ENCODE data around the gene ZP1. TPM values are rescaled to one million over a fixed set of nuclear protein-coding genes. Genes with fewer than 3 reads are reported as not detected.

ZP1 gene
- polyA plus RNA-seq, 1 experiment: 0.36 TPM

GRCh38 chr11:60887556-60887955 lies 20.2 kb downstream of the ZP1 start:
- H3K27me3 ChIP-seq (ENCODE audit: control insufficient read depth, insufficient read depth, low read length): no peaks in the 10 kb centered on the region
- TF ChIP-seq, protein P1, sequence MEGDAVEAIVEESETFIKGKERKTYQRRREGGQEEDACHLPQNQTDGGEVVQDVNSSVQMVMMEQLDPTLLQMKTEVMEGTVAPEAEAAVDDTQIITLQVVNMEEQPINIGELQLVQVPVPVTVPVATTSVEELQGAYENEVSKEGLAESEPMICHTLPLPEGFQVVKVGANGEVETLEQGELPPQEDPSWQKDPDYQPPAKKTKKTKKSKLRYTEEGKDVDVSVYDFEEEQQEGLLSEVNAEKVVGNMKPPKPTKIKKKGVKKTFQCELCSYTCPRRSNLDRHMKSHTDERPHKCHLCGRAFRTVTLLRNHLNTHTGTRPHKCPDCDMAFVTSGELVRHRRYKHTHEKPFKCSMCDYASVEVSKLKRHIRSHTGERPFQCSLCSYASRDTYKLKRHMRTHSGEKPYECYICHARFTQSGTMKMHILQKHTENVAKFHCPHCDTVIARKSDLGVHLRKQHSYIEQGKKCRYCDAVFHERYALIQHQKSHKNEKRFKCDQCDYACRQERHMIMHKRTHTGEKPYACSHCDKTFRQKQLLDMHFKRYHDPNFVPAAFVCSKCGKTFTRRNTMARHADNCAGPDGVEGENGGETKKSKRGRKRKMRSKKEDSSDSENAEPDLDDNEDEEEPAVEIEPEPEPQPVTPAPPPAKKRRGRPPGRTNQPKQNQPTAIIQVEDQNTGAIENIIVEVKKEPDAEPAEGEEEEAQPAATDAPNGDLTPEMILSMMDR (IDR thresholded peaks at IDR 0.05; ENCODE audit: insufficient read depth, low read depth, low read length): peak; percentile 72
- ChIA-PET CTCF (interaction anchor here (0.6 to 28.4 kb wide), 15 partner anchors 9 to 286 kb away, joined by 3 to 716 read pairs (median 9); partner anchors contain the start of genes CCDC86 and ZP1), POLR2A (no interaction called here)
- no peak overlapping the region for H3K4me3 ChIP-seq (ENCODE audit: low read depth, low read length)
- no peak for DNase-seq (ENCODE audit: low read depth)
- H3K36me3 ChIP-seq (ENCODE audit: control insufficient read depth, insufficient read depth, low read length): peaks cover 3% of the 10 kb centered on the region; the same call in 1 of the 2 replicates

GRCh38 chr11:60889869-60890311 lies 22.5 kb downstream of the ZP1 start:
- TF ChIP-seq, protein P1 (IDR thresholded peaks at IDR 0.05; ENCODE audit: insufficient read depth, low read depth, low read length): no peak
- no peaks in the 10 kb centered on the region for H3K27me3 ChIP-seq (ENCODE audit: control insufficient read depth, insufficient read depth, low read length)
- H3K36me3 ChIP-seq (ENCODE audit: control insufficient read depth, insufficient read depth, low read length): peaks cover 6% of the 10 kb centered on the region
- POLR2A ChIA-PET: no interaction called here
- H3K4me3 ChIP-seq (ENCODE audit: low read depth, low read length): no peak overlapping the region
- no peak for DNase-seq (ENCODE audit: low read depth)
- CTCF ChIA-PET: interaction anchor here (0.9 to 28.4 kb wide), 4 partner anchors 10 to 115 kb away, joined by 3 to 716 read pairs (median 30); partner anchors contain the start of gene CCDC86

DNA sequence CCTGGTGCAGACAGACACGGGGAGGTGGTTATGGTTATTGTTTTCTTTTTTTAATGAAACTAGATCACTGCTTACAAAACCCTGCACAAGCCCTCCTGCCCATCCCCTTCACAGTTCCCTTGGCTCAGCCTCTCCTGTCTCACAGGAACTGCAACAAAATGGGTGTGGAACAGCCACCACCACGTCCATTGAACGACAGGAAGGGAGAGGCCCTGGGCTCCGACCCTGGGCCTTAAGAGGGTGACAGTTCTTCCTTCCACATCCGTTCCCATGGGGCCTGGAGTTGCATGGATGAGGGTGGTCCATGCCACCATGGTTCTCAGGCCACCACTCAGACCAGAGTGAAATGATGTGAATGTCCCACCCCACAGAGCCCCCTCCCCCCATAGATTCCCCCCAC lies 23.4 kb downstream of the ZP1 start:
- TF ChIP-seq, protein P1 (IDR thresholded peaks at IDR 0.05; ENCODE audit: insufficient read depth, low read depth, low read length): no peak
- DNase-seq (ENCODE audit: low read depth): no peak
- H3K36me3 ChIP-seq (ENCODE audit: control insufficient read depth, insufficient read depth, low read length): peaks cover 6% of the 10 kb centered on the region
- H3K27me3 ChIP-seq (ENCODE audit: control insufficient read depth, insufficient read depth, low read length): no peaks in the 10 kb centered on the region
- H3K4me3 ChIP-seq (ENCODE audit: low read depth, low read length): no peak overlapping the region
- CTCF ChIA-PET: interaction anchor here (3.8 to 28.4 kb wide), 2 partner anchors 12 to 58 kb away, joined by 26 to 716 read pairs; partner anchors contain the start of gene CCDC86
- POLR2A ChIA-PET: no interaction called here

GRCh38 chr11:60891103-60891741 lies 23.9 kb downstream of the ZP1 start:
- POLR2A ChIA-PET: no interaction called here
- TF ChIP-seq, protein P1 (IDR thresholded peaks at IDR 0.05; ENCODE audit: insufficient read depth, low read depth, low read length): no peak
- Histone ChIP-seq H3K36me3 (ENCODE audit: control insufficient read depth, insufficient read depth, low read length) (peaks cover 7% of the 10 kb centered on the region), H3K4me3 (ENCODE audit: low read depth, low read length) (no peak overlapping the region), H3K27me3 (ENCODE audit: control insufficient read depth, insufficient read depth, low read length) (no peaks in the 10 kb centered on the region)
- CTCF ChIA-PET: interaction anchor here (1.0 to 28.4 kb wide), 4 partner anchors 9 to 116 kb away, joined by 3 to 716 read pairs (median 3); partner anchors contain the start of gene CCDC86
- no peak for DNase-seq (ENCODE audit: low read depth)

GRCh38 chr11:60895687-60896086 lies 28.3 kb downstream of the ZP1 start:
- TF ChIP-seq, protein P1 (IDR thresholded peaks at IDR 0.05; ENCODE audit: insufficient read depth, low read depth, low read length): no peak
- DNase-seq (ENCODE audit: low read depth): no peak
- POLR2A ChIA-PET: no interaction called here
- Histone ChIP-seq H3K4me3 (ENCODE audit: low read depth, low read length) (no peak overlapping the region), H3K27me3 (ENCODE audit: control insufficient read depth, insufficient read depth, low read length) (no peaks in the 10 kb centered on the region), H3K36me3 (ENCODE audit: control insufficient read depth, insufficient read depth, low read length) (peaks cover 26% of the 10 kb centered on the region)
- CTCF ChIA-PET: interaction anchor here (1.3 to 28.4 kb wide), 5 partner anchors 8 to 120 kb away, joined by 4 to 716 read pairs (median 9); partner anchors contain the start of gene CCDC86

All from BJ (cell line).